AG09309 (cell line): ENCODE data around the gene ACOXL.
"Not testable (repeated sequence)": the region's sequence is repeated elsewhere in the genome, so short reads cannot be mapped to it uniquely, and the experiment has no call there.

Source experiments
- DNase-seq: peaks from one replicate; pipeline ENCODE4 v3.0.0-alpha.2; 2010; ENCODE audit warnings: low read depth
- H3K4me3 ChIP-seq: 2 replicates; pipeline ENCODE4 v1.5.1; 2011; ENCODE audit warnings: mild to moderate bottlenecking, low read depth, low read length, moderate library complexity; ENCODE audit not compliant: control insufficient read depth
- CTCF ChIP-seq: IDR thresholded peaks from 2 replicates; pipeline ENCODE4 v1.5.1; 2011; ENCODE audit warnings: mild to moderate bottlenecking, low read depth, low read length, inconsistent platforms; ENCODE audit not compliant: insufficient read depth, control insufficient read depth; ENCODE audit errors: missing control alignments

Gene ACOXL

GRCh38 chr2:110955045-110955444 lies 222.7 kb downstream of the ACOXL start:
- no peak for TF ChIP-seq CTCF
- no peak for DNase-seq
- no peak overlapping the region for H3K4me3 ChIP-seq

DNA sequence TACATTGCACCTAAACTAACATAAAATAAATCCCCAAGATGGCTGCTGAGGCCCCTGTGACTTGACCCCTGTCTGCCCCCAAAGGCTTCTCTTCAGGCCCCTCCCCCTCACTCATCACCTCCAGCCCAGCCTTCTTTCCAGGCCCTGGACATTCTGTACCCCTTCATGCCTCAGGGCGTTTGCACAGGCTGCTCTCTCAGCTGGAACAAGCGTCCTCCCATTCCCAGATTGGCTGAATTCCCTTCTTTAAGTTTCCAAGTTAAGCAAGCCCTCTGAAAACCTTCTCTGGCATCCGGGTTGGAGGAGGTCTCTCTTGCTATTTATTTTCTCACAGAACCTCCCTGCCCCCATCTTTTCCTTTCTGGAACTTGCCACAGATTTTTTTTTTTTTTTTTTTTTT lies 223.2 kb downstream of the ACOXL start:
- H3K4me3 ChIP-seq, result no peak overlapping the region
- DNase-seq, result no peak
- no peak for TF ChIP-seq CTCF

- no peak for TF ChIP-seq CTCF
- no peak for DNase-seq
- H3K4me3 ChIP-seq, result no peak overlapping the region
These were observed 224.9 kb downstream of the ACOXL start for GRCh38 chr2:110957293-110957692.

DNA sequence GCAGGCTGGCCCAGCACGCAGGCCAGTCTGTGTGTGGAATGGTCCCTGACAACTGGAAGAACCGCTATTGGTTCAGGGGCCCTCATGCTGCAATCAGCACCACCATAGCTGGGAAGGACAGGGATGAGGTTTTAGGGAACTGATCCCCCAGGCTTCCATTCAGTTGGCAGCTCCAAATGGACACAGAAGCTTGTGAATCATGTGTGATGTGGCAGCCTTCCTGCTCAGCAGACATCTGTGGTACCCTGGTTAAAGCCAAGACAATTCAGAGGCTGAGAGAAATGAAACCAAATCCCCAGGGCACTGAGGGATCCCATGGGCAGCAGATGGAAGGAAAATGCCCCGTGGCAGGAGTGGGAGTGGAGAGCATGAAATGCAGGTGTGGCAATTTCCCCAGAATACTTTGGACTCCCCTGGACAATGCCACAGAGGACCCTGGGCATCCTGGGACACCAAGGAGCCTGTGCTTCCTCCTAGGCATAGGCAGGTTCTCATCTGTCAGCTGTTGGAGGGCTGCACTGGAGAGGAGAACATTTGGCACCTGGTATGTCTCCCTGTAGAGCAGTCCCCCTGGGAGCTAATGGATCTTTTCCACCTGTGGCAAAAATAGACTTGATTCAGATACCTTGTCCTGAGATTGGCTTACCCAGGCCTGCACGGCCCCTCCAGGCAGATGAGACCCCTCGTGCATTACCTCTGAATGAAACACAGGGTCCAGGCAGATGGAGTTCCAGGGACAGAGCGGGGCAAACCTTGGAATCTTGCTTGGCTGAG lies 226.2 kb downstream of the ACOXL start:
- no peak for TF ChIP-seq CTCF
- no peak for DNase-seq
- no peak overlapping the region for H3K4me3 ChIP-seq

DNA sequence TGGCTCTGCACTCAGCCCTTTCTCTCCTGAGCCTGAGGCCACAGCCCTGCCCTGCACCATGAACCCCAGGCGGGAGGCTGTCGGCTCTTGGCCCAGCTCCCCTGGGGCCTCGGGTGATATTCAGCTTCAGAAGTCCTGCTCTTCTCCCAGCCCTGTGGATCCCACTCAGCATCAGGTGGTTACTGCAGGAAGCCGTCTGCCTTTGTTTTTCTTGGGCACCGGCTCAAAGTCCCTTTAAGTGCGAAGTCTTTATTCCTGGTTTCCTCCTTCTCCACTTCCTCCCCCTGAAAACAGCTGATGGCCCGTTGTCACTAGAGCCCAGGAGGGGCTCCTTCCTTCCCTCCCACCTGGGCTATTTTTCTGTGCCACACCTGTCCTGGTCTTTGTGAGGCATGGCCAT lies 226.8 kb downstream of the ACOXL start:
- no peak for DNase-seq
- no peak overlapping the region for H3K4me3 ChIP-seq
- TF ChIP-seq CTCF, result no peak

GRCh38 chr2:110960281-110960680 lies 227.9 kb downstream of the ACOXL start:
- TF ChIP-seq CTCF, result no peak
- H3K4me3 ChIP-seq, result no peak overlapping the region
- no peak for DNase-seq

DNA sequence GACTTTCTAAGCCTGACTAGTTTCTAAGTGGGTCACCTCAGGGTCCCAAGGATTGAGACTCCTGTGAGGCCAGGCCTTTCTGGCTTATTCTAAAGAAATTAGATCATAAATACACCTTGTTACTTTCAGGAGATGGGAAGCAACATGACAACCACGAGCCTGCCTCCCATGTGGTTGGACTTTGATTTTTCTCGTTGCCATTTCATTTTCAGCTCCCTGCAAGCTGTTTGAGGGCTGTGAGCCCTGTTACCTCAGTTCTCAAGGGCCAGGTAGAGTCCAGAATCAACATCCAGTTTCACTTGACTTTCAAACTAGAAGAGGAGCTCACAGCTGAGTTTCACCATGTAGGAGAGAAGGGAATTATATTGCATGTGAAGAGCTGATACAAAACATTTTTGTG lies 228.6 kb downstream of the ACOXL start:
- H3K4me3 ChIP-seq, result no peak overlapping the region
- no peak for TF ChIP-seq CTCF
- DNase-seq, result no peak

- not testable (repeated sequence) for DNase-seq, H3K4me3 ChIP-seq
These were observed 229.3 kb downstream of the ACOXL start for GRCh38 chr2:110961643-110962042.
